GM12801 (cell line): ENCODE measurements around the gene COL4A4.

ENCODE experiments used
- TF ChIP-seq, protein P1 (sequence below): IDR thresholded peaks from one replicate; pipeline ENCODE4 v1.5.1; 2011; ENCODE audit warnings: control low read depth; ENCODE audit not compliant: insufficient read length; ENCODE audit errors: extremely low read depth

COL4A4 gene

DNA sequence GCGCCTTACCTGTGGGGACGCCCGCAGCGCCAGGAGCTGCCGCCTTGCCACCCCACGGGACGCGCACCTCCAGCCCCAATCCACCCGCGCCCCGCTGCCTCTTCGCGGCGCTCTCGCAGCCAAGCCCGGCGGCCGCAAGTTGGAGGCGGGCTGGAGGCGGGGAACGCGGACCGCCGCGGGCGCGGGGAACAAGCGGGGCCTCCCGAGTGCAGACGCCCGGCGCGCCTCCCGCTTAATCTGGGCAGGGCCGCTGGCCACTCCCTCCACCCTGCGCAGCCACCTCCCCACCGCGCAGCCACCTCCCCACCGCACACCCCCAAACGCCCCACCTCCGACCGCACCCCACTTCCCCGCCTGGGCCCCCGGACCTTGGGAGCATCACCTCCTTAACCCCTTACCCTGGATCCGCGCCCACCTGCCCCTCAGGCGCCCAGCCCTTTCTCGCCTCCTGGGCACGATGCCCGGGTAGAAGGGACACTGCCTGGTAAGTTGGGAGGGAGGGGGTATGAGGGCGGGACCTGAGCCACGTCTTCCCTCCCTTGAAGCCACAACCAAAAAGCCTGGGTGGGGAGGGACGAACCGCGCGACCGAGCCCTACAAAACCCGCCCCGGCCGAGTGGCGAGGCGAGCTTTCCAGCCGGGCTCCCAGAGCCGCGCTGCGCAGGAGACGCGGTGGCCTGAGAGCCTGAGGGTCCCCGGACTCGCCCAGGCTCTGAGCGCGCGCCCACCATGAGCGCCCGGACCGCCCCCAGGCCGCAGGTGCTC is at the start of gene COL4A4, which contains the start of gene COL4A3:
COL4A4 (minus strand) TSS at position 208 of the 765 bp plus-strand sequence. CDS start 16,722 bp downstream, outside the sequence.
COL4A3 (plus strand) TSS at position 627 of the 765 bp plus-strand sequence; CDS start at position 730, 103 bp downstream.
- TF ChIP-seq, protein P1, sequence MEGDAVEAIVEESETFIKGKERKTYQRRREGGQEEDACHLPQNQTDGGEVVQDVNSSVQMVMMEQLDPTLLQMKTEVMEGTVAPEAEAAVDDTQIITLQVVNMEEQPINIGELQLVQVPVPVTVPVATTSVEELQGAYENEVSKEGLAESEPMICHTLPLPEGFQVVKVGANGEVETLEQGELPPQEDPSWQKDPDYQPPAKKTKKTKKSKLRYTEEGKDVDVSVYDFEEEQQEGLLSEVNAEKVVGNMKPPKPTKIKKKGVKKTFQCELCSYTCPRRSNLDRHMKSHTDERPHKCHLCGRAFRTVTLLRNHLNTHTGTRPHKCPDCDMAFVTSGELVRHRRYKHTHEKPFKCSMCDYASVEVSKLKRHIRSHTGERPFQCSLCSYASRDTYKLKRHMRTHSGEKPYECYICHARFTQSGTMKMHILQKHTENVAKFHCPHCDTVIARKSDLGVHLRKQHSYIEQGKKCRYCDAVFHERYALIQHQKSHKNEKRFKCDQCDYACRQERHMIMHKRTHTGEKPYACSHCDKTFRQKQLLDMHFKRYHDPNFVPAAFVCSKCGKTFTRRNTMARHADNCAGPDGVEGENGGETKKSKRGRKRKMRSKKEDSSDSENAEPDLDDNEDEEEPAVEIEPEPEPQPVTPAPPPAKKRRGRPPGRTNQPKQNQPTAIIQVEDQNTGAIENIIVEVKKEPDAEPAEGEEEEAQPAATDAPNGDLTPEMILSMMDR, result no peak

DNA sequence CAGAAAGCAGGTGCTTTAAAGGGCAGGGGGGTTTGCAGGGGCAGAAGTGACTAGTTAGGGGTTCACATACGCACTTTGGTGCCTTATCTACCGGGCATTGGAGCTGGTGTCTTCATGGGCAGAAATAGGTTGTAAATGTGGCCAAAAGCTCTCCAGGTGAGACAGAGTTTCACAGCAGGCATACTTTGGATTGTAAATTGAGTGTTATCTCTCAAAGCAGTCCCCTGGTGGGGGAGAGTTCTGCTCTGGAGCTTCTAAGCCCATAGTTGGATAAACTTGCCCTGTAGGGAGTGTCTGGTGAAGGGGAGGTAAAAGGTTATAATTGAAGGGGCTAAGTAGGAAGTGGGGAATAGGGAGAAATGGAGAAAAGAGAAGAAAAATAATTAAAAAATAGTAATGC is 43.6 kb upstream of the COL4A4 start:
- TF ChIP-seq, protein P1, result no peak

DNA sequence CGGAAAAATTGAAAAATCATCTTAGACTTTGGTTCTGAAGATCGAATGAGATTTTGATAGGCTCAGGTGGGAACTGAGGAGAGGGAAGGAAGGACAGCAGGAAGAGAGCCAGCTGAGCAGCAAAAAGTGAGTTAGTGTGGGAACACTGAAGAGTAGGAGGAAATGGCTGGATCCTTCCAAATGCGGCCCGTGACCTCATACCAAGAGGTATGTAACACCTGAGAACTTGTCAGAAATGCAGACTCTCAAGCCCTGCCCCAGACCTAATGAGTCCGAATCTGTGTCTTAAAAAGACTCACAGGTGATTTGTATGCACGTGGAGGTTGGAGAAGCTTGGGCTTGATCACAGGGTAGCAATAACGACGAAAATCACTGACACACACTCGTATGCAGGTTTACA is 42.4 kb upstream of the COL4A4 start:
- TF ChIP-seq, protein P1, result no peak

DNA sequence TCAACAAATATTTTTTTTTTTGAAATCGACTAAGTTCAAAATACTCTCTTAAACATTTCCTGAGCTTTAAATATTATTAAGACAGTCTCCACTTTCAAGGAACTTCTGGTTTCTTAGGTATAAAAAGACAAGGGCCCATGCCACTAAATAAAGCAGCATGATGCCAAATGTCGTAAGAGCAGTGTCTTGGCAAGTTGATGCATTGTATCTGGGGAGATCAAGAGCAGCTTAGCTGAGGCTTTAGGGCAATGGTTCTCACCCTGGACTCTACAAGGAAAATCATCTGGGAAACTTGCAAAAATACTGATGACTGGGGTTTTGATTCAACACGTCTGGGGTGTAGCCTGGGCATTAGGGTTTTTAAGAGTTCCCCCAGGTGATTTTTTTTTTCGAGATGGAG is 41.7 kb upstream of the COL4A4 start:
- TF ChIP-seq, protein P1, result no peak

DNA sequence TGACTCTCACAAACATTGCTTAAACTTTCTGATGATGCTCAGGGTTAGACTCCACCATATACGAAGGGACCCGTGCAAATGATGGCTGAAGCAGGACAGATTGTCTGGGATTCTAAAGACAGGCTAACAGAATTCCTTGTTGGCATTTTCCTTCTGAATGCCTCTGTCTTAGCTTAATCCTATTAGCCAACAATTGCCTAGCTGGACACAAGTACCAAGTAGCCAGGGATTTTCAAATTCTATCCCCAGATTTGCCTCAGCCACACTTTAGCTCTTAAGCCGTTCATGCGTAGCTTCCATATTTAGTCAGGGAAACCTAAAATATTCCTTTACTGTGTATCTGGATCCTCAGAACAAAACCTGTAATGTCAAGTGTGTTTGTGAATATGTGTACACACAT is 40.4 kb upstream of the COL4A4 start:
- TF ChIP-seq, protein P1, result no peak

DNA sequence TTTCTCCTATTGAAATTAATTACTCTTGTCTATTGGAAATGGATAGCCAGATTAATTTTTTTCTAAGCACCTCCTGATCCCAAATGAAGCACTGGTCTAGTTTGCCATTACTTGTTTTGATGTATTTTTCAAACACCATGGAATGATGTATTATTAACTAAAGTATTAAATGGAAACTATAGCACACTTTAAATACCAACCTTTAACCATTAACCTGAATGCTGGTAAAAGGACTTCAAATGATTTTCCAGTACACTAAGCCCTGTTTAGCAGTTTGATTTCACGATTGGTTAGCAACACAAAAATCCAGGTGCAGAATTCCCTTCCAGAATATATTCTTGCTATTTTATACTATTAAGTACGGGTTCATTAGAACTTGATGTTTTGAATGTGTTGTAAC is 37.8 kb upstream of the COL4A4 start:
- TF ChIP-seq, protein P1, result no peak

DNA sequence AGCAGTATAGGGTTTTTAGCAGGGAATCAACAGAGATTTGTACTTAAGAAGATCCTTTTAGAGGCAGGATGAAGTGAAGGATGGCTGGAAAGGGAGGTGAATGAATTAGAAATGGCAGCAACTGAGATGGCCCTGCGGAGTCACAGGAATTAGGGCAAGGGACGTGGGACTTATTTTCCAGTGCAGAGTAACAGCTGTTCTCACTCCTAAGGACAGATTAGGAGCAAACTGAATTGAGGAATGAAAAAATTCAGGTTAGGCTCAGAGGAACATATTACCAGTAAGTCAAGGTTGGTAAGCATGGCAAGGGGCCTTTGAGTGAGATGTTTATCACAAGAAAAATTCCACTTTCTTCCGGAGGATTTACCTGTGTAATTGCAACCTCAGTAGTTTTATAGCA is 34.9 kb upstream of the COL4A4 start:
- TF ChIP-seq, protein P1, result no peak
